GM12878 (cell line): ENCODE data around the gene HSD17B2. TPM values are rescaled to one million over a fixed set of nuclear protein-coding genes. Genes with fewer than 3 reads are reported as not detected.

Experiments used
- ATAC-seq: fragments of 200-7000 bp; cut with Tn5 transposase; 3 replicates; pipeline ENCODE4 v1.9.1; 2020; ENCODE audit warnings: mild to moderate bottlenecking, moderate library complexity
- BruUV-seq: library from RNA; stranded (reverse); fragments of 400-500 nt; replicated peaks from 2 replicates; lab custom pipeline; 2021; lab: Mats Ljungman, UMichigan
- CTCF ChIA-PET: fragments of 300-600 bp; sonication (Branson Sonifier 250); formaldehyde crosslinking; extraction: SDS; loops from one replicate; lab custom pipeline; 2021; ENCODE audit warnings: inconsistent platforms; lab: Yijun Ruan, JAX
- POLR2A ChIA-PET: fragments of 350-600 bp; formaldehyde crosslinking; extraction: SDS; loops from one replicate; lab custom pipeline; 2021; ENCODE audit warnings: inconsistent platforms; lab: Charles Lee
- RAD21 ChIA-PET: fragments of 300-600 bp; sonication (Branson Sonifier 250); formaldehyde crosslinking; loops from one replicate; lab custom pipeline; 2023; ENCODE audit warnings: antibody characterized with exemption; ENCODE audit not compliant: unreplicated experiment; lab: Charles Lee
- SMC1A ChIA-PET: fragments of 300-600 bp; sonication (Branson Sonifier 250); formaldehyde crosslinking; loops from one replicate; lab custom pipeline; 2023; ENCODE audit not compliant: unreplicated experiment, uncharacterized antibody; lab: Charles Lee
- DNase-seq: peaks from one replicate; pipeline ENCODE4 v3.0.0-alpha.2; 2011; ENCODE audit warnings: low read depth, low spot score
- FAIRE-seq: peaks from 3 replicates; lab custom pipeline; 2011; peaks lifted over from hg19 to GRCh38; lab: Jason Lieb, UNC
- H2AFZ ChIP-seq: 2 replicates; pipeline ENCODE4 v1.6.0; 2011; ENCODE audit warnings: low read depth, low read length, control low read depth; ENCODE audit not compliant: control insufficient read depth
- H3K27ac ChIP-seq: 2 replicates; pipeline ENCODE4 v1.5.1; 2011; ENCODE audit warnings: control low read depth; ENCODE audit not compliant: control insufficient read depth, insufficient read depth
- H3K27me3 ChIP-seq, 2 experiments: replicated peaks in 1 of 2; 2 replicates each; pipeline versions ENCODE4 v1.6.0 to v1.6.1; 2011; ENCODE audit warnings: low read length in 1 of 2; ENCODE audit not compliant: control insufficient read depth in 2 of 2, insufficient read depth in 2 of 2
- H3K36me3 ChIP-seq, 2 experiments: 2 replicates each; pipeline ENCODE4 v1.5.1; 2011; ENCODE audit warnings: low read length in 1 of 2; ENCODE audit not compliant: control insufficient read depth in 2 of 2, insufficient read depth in 2 of 2
- H3K4me1 ChIP-seq: 2 replicates; pipeline ENCODE4 v1.6.1; 2011; ENCODE audit warnings: mild to moderate bottlenecking, low read length, moderate library complexity, mixed read lengths; ENCODE audit not compliant: control insufficient read depth, insufficient read depth
- H3K4me2 ChIP-seq: 2 replicates; pipeline ENCODE4 v1.6.0; 2011; ENCODE audit warnings: control low read depth; ENCODE audit not compliant: control insufficient read depth, insufficient read depth
- H3K4me3 ChIP-seq: fragments of 200-600 bp; sonication (generic); 2 replicates; pipeline ENCODE4 v1.5.1; 2016
- H3K79me2 ChIP-seq: 2 replicates; pipeline ENCODE4 v1.6.0; 2011; ENCODE audit warnings: low read length; ENCODE audit not compliant: control insufficient read depth, insufficient read depth
- H3K9ac ChIP-seq: 2 replicates; pipeline ENCODE4 v1.8.0; 2011; ENCODE audit warnings: low read length, control low read depth, mixed read lengths; ENCODE audit not compliant: control insufficient read depth, insufficient read depth
- H3K9me3 ChIP-seq: replicated peaks from 3 replicates; pipeline ENCODE4 v1.5.1; 2011; ENCODE audit warnings: mild to moderate bottlenecking, low read length; ENCODE audit not compliant: control insufficient read depth, insufficient read depth
- H4K20me1 ChIP-seq: 2 replicates; pipeline ENCODE4 v1.6.0; 2011; ENCODE audit not compliant: control insufficient read depth, insufficient read depth
- CBFB ChIP-seq: IDR thresholded peaks from 2 replicates; pipeline ENCODE4 v1.6.1; 2016; ENCODE audit warnings: antibody characterized with exemption, low read depth
- CBX3 ChIP-seq: fragments of 200-600 bp; sonication (generic); IDR thresholded peaks from 2 replicates; pipeline ENCODE4 v1.6.1; 2016; ENCODE audit warnings: low read depth, borderline replicate concordance
- CEBPB ChIP-seq, 2 experiments: fragments of 150-350 bp in 1 of 2; IDR thresholded peaks; 2 replicates each; pipeline ENCODE4 v1.6.1; 2012 to 2014; ENCODE audit warnings: low read depth in 2 of 2, low read length in 2 of 2, borderline replicate concordance in 1 of 2, inconsistent platforms in 1 of 2
- E4F1 ChIP-seq: fragments of 450-650 bp; IDR thresholded peaks from 2 replicates; pipeline ENCODE4 v1.6.1; 2018; ENCODE audit warnings: borderline replicate concordance, mild to moderate bottlenecking; ENCODE audit not compliant: partially characterized antibody
- IRF3 ChIP-seq: fragments of 450-650 bp; IDR thresholded peaks from 2 replicates; pipeline ENCODE4 v1.6.1; 2014; ENCODE audit warnings: mild to moderate bottlenecking
- NFYA ChIP-seq: IDR thresholded peaks from 2 replicates; pipeline ENCODE4 v1.6.1; 2011; ENCODE audit warnings: low read depth, mild to moderate bottlenecking, low read length, improper control_type of control experiment, borderline replicate concordance
- PBX3 ChIP-seq: IDR thresholded peaks from 2 replicates; pipeline ENCODE4 v1.6.1; 2011; ENCODE audit warnings: mild to moderate bottlenecking, low read depth, low read length, moderate library complexity; ENCODE audit not compliant: insufficient replicate concordance
- RELB ChIP-seq: fragments of 450-650 bp; IDR thresholded peaks from 2 replicates; pipeline ENCODE4 v1.6.1; 2017; ENCODE audit warnings: low read depth, mild to moderate bottlenecking, moderate library complexity
- SMAD5 ChIP-seq: IDR thresholded peaks from 2 replicates; pipeline ENCODE4 v1.6.1; 2016; ENCODE audit warnings: antibody characterized with exemption, low read depth
- ZBTB4 ChIP-seq: fragments of 450-650 bp; formaldehyde crosslinking; IDR thresholded peaks from 2 replicates; pipeline ENCODE4 v1.4.0; 2022; ENCODE audit warnings: mild to moderate bottlenecking, moderate library complexity
- ZSCAN29 ChIP-seq: fragments of 450-650 bp; IDR thresholded peaks from 2 replicates; pipeline ENCODE4 v1.6.1; 2017; ENCODE audit warnings: mild to moderate bottlenecking, moderate library complexity
- WGBS: methylation state at CpG from one replicate; pipeline ENCODE4 v1.1.6; 2016; ENCODE audit warnings: low lambda C conversion rate; ENCODE audit not compliant: insufficient replicate concordance, insufficient coverage; ENCODE audit errors: missing lambda C conversion rate; 5-methylcytosine and 5-hydroxymethylcytosine counted together
- in situ Hi-C: fragments of 300-500 bp; cut with MboI; formaldehyde crosslinking; loops from 9 replicates; pipeline ENCODE4 v1.14.3; 2018; ENCODE audit warnings: mixed read lengths
- intact Hi-C: fragments of 100-400 bp; cut with micrococcal nuclease; formaldehyde crosslinking; loops from one replicate; pipeline ENCODE4 v1.14.2; 2022; ENCODE audit not compliant: unreplicated experiment
- polyA plus RNA-seq, 11 experiments: library from polyadenylated mRNA; depleted of rRNA in 4 of 11; unstranded in 6 of 11; stranded (reverse) in 5 of 11; fragments of >200 nt; fragmentation: Nextera tagmentation in 4 of 11; fragmentation: Illumina TruSeq in 1 of 11; extraction: Ambion mirVana in 4 of 11; extraction: Trizol in 1 of 11; gene quantifications; 1 replicate in 1 of 11; 2 replicates in 10 of 11; pipeline versions ENCODE4 v1.2.1 to v1.2.3, GENCODE V29; 2011 to 2016; ENCODE audit warnings: inconsistent platforms in 2 of 11, missing spikeins in 2 of 11, low read depth in 1 of 11
- total RNA-seq, 4 experiments: library from RNA; depleted of rRNA in 3 of 4; stranded (reverse); fragments of >200 nt in 3 of 4; fragmentation: Illumina TruSeq in 1 of 4; extraction: Trizol in 1 of 4; gene quantifications; 2 replicates each; pipeline versions ENCODE4 v1.2.1 to v1.2.3, GENCODE V29; 2013 to 2021

The HSD17B2 gene
- total and polyA plus RNA-seq, 10 of the 15 experiments (the other 5 are each of a cell fraction or from before 2014, with no cell fraction given), result not detected

- H3K27me3 ChIP-seq, result no peaks in the 10 kb centered on the region; a peak in 2 of 4 replicates
- ChIA-PET RAD21 (no interaction called here), SMC1A (no interaction called here), CTCF (no interaction called here), POLR2A (no interaction called here)
- no peaks in the 10 kb centered on the region for H3K4me1 ChIP-seq
- no peak overlapping the region for H3K4me3 ChIP-seq
- no peaks in the 10 kb centered on the region for H3K9me3 ChIP-seq
- H3K4me2 ChIP-seq, result no peak overlapping the region
- no peak for ATAC-seq
- FAIRE-seq, result no peak
- H3K36me3 ChIP-seq, result no peaks in the 10 kb centered on the region
- no peaks in the 10 kb centered on the region for H3K79me2 ChIP-seq
- intact Hi-C loops, result no loop called here
- WGBS, result 12% methylated on average over 8 of the region's 8 CpGs
- in situ Hi-C loops, result no loop called here
- H3K9ac ChIP-seq, result no peak overlapping the region
- DNase-seq, result no peak
- no peaks in the 10 kb centered on the region for H4K20me1 ChIP-seq
- H2AFZ ChIP-seq, result no peak overlapping the region
- no peak overlapping the region for H3K27ac ChIP-seq
- no TSS peak for BruUV-seq
- TF ChIP-seq CBX3, result no peak
- no peak for TF ChIP-seq NFYA
- no peak for TF ChIP-seq ZBTB4 (CRISPR knock-in tag)
- no peak for TF ChIP-seq E4F1
- TF ChIP-seq IRF3, result no peak
- TF ChIP-seq PBX3, result no peak
- no peak for TF ChIP-seq CBFB
- no peak for TF ChIP-seq SMAD5
- TF ChIP-seq CEBPB (IDR thresholded peaks at IDR 0.05; ENCODE audit: borderline replicate concordance in 1 of 2, low read depth in 2 of 2, low read length in 2 of 2), result no peak
- no peak for TF ChIP-seq ZSCAN29
- TF ChIP-seq RELB, result no peak
Measured at GRCh38 chr16:82094942-82095540, 60.0 kb downstream of the HSD17B2 start.
